RPMI7951 (cell line): Measurements from ENCODE around the gene MRPL53. TPM values are rescaled to one million over a fixed set of nuclear protein-coding genes. Genes with fewer than 3 reads are reported as not detected.

ENCODE experiments used
- DNase-seq: peaks from one replicate; pipeline ENCODE4 v3.0.0-alpha.2; 2012; ENCODE audit warnings: low read depth
- total RNA-seq: library from RNA; depleted of rRNA; stranded (reverse); fragments of >200 nt; shearing (Covaris generic); gene quantifications from 2 replicates; pipeline ENCODE4 v1.2.3, GENCODE V29; 2014; rRNA removed

MRPL53 gene
- total RNA-seq, result 86.4 and 95.5 TPM in 2 replicates

DNA sequence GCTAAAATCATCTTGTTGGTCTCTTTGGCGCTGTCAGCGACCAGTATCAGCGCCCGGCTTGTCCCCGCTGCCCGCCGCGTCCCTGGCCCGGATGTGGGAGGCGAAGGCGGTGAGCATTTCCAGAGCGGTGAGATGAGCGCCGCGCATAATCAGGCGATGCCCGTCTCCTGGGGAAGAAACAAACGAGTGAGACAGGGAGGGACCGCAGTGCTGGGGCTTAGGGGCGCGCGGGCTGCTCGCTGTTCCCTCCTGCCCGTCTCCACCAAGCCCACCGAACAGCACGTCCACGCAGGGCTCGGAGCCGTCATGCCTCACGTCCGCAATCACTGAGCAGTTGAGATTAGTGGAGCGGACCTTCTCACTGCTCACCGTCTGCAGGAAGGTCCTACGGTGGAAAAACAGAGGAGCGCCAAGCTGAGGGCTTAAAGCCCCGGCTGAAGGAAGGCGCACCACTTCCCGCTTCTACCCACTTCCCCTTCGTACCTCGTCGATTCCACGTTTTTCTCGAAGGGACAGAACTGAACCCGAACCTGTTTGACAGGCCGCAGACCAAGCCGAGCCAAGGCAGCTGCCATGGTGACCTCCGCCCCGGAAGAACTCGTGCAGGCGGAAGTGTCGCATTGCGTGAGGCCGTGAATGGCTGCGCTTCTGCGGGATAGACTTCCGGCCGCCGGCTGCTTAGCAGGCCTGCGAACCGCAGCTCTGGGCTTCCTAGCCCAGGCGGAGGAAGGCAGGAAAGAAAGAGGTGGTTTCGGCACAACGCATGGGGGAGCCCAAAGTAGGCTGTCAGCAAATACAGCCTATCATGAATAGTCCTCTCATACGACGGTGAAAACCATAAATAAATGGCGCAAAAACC is at the start of gene MRPL53:
MRPL53 (minus strand) TSS at position 595 of the 859 bp plus-strand sequence; CDS start at position 575, 20 bp downstream.
- peak; percentile 96 for DNase-seq

DNA sequence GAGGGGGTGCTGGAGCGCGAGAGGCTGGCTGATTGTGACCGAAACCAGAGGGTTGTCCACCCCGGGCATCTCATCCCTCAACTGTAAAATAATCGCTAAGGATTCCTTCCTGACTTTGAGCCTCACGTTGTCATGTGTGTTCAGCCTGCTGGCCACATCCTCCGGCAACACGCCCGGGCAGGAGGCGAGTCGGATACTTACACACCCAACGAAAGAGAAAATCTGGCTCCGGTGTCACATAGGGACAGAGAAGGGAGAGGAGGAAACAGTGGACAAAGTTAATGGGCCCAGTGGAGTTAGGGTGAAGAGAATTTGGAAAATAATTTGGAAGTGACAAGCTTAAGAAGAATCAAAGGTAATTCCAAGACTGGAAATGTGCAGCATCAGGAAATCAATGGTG is 44.2 kb upstream of the MRPL53 start:
- no peak for DNase-seq

DNA sequence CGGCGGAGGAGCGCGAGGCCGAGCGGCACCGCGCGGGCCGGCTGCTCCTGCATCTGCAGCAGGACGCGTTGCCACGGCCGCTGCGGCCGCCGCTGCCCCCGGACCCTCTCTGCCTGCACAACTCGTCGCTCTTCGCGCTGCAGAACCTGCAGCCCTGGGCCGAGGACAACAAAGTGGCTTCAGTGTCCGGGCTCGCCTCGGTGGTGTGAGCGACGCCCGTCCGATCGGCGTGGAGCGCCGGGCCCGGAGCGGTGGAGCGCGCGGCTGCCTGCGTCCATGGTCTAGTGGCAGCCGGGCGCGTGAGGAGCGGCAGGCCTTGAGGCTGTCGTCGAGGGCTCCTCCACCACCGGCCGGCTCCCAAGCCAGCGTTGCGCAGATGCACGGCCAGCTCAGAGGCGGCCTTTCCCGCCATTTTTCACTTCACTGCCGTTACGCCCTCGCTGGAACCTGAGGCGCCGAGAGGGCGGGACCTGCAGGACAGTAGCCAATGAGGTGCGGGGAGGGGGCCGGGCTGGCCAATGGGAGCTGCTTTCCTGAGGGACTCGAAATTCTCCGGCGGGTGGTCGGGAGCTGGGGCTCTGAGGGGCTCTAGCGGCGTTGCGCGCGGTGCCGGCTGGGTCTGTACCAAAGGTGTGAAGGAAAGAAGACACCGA is 43.6 kb upstream of the MRPL53 start:
- no peak for DNase-seq

DNA sequence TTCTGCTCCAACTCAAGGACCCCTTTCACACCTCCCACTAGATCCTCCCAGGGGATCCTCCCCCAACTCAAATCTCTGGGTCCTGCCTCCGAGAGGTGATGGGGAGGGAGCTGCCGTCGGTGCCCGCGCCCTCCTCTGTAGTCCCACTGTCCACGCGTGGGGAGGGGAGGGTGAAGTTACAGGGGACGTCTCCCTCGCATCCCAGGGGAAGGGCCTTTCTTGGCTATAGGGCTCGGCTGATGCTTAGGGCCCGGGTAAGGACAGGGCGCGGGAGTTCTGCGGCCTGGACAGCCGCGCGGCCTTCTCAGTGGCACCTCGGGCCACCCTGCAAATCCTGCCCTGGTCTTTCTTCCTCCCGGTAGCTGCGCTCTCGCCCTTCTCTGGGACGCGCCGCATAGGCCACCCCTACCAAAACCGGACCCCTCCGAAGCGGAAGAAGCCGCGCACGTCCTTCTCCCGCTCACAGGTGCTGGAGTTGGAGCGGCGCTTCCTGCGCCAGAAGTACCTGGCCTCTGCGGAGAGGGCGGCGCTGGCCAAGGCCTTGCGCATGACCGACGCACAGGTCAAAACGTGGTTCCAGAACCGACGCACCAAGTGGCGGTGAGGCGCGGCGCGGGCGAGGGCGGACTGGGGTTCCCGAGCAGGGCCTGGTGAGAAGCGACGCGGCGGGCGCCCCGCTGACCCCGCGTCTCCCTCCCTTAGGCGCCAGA is 42.9 kb upstream of the MRPL53 start:
- DNase-seq, result no peak

DNA sequence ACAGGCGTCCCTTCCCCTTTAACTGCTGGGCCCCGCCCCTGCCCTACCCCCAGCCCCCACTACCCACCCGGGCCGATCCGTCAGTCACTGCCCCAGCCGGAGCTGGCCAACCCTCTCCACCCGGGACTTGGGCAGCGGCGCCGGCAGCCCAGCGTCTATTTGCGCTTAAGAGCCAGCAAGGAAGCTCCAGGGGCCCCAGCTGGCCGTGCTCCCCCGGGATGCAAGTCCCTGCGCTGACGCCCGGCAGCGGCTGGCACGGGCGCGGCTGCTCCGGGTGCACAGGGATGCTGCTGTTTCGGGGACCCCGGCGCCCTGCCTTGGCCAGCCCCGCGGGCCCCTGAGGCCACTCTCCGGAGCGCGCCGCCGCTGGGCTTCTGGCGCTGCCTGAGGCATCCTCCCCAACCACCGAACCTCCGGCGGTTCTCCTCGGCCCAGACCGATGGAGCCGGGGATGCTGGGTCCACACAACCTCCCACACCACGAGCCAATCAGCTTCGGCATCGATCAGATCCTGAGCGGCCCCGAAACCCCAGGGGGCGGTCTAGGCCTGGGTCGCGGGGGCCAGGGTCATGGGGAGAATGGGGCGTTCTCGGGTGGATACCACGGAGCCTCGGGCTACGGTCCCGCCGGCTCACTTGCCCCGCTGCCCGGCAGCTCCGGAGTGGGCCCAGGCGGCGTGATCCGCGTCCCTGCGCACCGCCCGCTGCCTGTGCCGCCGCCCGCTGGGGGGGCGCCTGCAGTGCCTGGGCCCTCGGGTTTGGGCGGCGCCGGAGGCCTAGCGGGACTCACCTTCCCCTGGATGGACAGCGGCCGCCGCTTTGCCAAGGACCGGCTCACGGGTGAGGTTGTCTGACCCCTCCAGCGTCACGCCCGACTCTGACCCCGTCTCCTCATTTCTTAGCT is 42.1 kb upstream of the MRPL53 start, which contains the start of gene TLX2:
TLX2 (plus strand) TSS at position 83 of the 903 bp plus-strand sequence; CDS start at position 440, 357 bp downstream.
- DNase-seq, result peak; percentile 65

DNA sequence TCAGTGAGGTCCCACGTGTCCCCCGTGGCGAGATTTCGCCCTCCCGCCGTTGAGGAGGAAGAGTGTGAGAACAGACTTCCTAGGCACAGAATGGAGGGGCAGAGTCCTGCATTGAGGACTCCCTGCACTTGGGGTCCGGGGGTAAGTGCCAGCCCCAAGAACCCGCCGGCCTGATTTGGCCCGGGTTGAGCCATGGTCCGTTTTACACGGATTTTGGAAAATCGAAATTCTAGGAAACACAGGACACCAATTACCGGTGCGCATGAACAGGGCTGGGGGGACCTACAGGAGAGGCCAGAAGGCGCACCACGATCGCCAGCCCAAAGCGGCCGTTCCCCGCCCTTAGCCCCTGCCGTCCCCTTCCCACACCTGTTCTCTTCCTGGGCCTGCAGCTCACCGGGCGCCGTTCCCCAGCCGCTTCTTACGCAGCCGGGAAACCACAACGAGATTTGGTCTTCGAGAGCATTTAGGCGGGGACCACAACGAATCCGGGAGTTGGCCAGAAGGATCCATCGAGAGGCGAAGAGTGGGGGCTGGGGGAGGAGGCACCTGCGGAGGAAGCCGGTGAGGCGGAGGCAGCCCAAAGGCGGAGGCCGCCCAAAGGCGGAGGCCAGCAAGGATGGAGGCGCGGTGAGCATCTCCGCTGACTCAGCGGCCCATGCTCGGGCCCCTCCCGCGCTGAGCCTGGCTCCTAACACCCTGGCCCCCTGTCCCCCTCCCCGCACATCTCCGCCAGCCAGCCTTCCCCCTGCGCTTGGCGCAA is 41.3 kb upstream of the MRPL53 start:
- DNase-seq, result no peak

DNA sequence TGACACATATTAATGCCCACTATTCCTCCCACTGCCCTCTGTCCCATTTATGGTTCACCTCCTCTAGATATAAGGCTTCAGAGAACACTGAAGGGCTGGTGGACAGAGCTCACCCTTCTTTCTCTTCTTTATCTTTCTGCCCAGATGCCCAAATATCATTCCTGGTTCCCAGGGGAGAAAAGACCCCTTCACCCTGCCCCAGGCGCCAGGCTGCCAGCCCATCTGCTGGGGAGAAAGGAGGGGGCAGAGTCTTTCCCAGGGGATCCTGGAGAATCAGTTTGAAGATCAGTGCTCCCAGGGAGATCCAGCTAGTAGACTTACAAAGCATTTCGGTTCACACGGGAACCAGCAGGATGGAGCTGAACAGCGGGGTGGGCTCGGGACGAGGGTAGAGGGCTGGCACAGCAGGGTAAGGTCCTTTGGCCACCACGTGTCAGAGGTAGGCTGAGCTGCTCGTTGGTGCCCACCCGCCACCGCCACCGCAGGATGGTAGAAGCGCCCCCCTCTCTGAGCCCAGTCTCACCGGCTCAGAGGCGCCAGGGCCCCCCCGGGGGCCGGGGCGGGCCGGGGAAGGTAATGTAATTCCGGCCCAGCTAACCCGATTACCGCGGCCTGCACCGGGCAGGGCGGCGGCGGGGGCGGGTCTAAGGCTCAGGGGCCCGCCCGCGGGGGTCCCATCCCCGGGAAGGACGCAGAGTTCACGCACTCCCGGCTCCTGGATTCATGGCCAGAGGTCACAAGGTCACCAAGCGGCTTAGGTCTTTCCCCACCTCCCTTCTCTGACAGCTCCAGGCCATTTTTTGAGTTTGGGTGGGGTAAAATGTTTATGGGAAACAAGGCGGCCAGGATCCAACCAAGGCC is 40.5 kb upstream of the MRPL53 start:
- DNase-seq, result no peak

DNA sequence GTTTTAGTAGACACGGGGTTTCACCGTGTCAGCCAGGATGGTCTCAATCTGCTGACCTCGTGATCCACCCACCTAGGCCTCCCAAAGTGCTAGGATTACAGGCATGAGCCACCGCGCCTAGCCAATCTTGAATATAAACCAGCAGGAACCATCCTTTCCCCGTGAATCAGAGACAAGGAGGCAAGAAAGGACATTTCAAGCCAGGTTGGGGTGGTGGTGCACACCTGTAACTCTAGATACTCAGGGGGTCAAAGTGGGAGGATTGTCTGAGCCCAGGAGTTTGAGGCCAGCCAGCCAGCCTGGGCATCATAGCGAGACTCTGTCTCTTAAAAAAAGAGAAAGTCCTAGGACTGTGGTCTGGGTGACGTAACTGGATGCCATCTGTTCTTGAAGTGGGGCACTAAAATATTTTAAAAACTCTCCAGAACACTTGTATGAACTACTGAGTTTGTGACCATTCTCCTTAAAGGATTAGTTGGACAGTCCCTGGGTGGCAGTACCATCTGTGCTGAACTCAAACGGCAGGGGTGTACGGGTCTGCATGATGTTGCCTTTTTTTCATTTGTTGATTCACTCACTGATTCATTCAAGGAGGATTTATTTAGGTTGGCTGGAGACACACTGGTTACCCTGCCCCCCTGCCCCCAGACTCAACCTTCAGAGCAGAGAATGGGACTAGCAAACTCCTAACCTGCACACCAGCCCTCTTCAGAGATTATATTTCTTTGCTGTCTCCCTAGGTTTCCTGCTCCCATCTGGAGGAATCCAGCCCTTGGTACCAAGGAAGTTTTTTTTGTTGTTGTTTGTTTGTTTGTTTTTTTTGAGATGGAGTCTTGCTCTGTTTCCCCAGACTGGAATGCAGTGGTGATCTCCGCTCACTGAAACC is 38.9 kb upstream of the MRPL53 start:
- no peak for DNase-seq

DNA sequence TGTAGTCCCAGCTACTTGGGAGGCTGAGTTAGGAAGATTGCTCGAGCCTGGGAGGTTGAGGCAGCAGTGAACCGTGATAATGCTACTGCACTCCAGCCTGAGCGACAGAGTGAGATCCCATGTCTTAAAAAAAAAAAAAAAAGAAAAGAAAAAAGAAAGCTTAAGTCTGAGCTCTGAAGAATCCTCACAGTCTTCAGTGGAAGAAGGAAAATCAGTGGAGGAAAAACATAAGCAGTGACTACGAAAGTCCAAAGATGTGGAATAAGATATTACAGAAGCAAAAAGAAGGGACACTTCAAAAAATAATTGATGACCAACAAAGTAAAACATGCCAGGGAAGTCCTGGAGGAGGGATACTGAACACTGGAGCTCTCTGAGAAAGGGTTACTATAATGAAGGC is 37.8 kb upstream of the MRPL53 start:
- DNase-seq, result no peak

DNA sequence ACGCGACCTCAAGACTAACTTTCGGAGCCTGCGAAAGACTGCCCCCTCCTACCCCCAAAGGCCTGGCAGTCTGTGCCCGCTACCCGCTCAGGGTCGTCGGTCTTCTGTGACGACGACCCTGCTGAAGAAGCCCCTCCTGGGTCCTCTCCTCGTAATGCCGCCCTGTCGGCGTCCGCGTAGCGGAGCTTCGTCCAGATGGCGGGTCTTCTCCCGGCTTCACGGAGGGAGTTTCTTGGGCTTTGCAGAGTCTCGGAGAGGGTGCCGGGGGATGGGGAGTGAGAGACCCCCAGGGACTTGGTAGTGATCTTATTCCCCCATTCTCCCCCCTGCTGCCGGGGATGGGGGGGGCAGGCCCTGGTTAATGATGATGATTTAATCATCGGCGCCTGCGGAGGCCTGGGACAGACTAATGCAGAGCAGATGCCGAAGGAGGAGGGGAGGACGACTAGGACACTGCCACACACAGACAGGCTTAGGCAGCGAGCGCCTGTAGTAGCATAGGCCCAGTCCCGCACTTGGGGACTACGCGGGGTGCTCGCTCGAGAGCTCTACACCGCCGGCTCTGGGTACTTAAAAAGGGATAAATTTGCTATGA is 35.5 kb upstream of the MRPL53 start:
- peak; percentile 80 for DNase-seq

DNA sequence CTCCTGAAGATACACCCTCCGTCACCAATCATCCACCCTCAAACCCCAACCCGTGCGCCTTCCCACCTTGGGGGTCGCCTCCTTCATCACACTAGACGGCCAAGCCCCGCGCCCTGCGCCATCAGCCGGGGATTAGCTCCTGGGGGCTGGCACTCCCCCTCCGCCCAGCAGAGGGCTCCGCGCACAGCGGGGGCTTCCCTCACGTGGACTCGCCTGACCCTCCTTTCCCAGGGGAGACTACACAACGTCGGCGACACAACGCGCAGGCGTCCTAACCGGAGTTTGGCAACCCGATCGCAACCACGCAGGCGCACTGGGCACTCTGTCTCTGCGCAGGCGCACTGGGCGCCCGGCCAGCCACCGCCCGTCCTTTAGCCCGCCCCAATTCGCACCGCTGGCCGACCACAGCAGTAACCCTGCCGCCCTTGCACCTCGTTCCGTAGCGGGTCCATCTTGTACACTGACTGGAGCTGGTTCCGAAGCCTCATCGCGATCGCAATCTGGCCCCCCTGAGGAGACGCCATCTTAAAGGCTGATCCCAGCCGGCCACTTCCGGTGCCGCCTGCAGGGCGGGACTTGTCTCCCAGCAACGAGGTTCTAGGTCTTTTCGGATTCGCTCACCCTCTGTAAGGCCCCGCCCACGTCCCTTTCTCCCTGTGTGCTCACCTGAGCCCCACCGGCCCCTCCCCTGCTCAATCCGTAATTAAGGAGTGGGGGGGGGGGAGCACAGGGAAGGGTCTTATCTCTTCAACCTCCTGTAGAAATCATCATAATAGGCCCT is 34.9 kb upstream of the MRPL53 start, which contains the start of gene PCGF1:
PCGF1 (minus strand) TSS at position 551 of the 781 bp plus-strand sequence; CDS start at position 524, 27 bp downstream.
- peak; percentile 97 for DNase-seq

DNA sequence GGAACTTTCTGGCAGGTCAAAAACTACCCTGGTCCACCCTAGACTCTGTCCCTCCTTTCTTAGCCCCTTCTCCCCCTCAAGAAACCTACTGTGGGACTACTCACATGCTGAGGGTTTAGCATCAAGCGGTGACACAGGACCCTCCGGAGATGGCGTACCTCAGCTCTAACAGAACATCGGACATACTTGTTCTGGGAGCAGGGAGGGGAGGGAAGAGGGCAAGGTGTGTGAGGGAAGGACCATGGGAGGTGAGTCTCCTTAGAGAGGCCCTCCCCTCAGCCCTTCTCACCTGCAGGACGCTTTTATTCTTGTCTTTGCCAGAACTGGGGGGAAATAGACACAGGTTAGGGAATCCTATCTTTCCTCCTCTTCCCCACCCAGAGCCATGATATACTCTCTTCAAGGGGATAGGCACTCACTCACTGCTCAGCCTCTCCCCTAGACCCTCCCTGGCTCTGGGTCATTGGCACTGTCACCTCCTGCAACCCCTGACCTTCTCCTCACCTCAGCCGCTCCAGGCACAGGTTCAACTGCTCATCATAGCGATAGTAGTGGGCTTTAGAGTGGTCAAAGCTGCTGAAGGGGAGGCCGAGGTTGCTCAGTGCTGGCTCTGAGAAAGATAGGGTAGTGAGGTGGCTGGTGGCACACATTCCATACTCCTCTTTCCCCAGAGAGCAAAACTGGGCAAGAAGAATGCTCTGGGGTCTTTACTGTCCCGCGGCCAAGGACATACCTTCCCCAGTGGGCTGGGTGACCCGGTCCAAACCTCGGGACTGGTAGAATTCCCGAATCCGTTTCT is 33.2 kb upstream of the MRPL53 start:
- no peak for DNase-seq

DNA sequence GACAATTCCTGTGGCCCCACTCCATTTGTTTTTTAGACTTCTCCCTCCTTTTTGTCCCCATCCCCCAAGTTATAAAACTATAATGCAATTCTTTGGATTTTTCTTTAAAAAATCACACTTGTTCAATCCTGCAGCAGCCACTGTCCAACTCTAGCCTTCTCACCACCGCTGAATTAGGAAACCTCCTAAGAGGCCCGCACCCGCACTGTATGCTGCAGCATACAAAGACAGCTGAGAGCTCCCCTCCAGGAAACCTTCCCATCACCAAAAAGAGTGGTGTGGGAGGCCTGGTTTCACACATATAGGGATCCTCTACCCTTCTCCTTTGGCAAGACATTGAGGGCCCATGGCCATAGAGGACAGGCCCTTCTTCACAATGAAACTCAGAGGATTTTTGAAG is 32.1 kb upstream of the MRPL53 start:
- no peak for DNase-seq

DNA sequence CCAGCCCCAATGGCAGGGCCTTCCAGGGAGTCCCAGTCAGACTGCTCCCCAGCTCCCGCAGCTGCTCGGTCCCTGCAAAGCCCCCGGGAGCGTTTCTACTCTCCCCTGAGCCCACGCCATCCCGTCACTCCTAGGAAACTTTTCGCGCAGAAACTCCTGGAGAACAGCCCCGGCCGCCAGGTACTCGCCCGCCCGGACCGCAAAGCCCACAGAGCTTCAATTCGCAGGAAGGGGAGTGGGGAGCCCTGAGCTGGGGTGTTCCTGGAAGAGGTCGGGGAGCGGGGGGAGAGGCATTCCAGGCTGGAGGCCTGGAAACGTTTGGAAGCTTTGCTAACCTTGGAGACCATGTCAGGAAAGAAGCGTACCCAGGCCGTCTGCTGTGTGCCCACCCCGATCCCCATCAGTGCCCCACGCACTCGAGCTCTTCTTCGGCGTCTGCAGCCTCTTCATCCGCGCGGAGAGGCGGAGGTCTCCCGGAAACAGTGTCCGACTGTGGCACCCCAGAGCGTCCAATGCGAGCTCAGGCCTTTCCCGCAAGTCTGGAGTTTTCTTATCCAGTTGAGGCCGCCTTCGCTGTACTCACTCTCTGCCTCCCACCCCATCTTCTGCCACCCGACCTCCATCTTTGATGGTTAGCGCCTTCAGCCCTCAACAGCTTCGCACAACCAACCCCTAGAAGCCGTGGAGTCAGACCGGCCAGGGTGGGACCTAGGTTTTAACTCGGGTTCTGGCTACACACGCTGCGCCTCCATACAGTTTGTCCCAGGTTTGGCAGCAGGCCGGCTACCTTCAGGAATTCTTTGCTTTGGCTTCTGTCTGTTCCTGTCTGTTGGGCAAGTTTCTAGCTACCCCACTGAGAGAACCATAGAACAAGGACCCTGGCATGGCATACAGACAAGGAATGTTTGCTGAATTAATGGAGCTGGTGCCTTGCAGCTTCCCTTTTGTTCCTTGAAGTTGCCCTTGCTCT is 31.3 kb upstream of the MRPL53 start:
- peak; percentile 59 for DNase-seq
